HG03378 (cell line): ENCODE data around the gene RCL1.
A peak's percentile ranks its signal among the peaks of the same experiment; 100 is the strongest.

Experiments used
- ATAC-seq: cut with Tn5 transposase; IDR thresholded peaks from one replicate; pipeline ENCODE4 v1.9.1; 2021; ENCODE audit warnings: mild to moderate bottlenecking, moderate library complexity; ENCODE audit not compliant: unreplicated experiment

The RCL1 gene

DNA sequence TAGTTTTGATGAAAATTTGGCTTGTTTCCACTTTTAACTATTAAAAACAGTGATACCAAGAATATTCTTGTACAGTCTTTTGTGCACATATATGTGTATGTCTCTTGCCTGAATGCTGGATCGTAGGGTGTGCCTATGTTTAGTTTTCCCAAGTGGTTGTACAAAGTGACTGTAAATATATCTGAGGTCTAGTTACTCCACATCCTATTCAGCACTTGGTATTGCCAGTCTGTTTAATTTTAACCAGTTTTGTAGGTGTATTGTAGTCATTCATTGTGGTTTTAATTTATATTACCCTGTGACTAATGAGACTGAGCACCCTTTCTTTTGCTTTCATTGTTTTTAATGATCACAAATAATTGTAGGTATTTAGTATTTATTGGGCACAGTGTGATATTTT is 17.8 kb downstream of the RCL1 start:
- no peak for ATAC-seq

DNA sequence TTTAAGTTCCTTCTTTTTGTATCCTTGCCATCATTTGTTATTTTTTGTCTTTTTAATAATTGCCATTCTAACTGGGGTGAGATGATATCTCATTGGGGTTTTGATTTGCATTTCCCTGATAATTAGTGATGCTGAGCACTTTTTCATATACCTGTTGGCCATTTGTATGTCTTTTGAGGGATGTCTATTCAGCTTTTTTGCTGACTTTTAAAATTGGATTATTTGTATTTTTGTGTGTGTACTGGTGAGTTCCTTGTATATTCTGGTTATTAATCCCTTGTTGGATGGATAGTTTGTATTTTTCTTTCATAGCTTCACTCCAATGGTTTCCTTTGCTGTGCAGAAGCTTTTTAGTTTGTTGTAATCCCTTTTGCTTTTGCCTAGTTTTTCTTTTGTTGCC is 19.1 kb downstream of the RCL1 start:
- no peak for ATAC-seq

- ATAC-seq = no peak
Measured at GRCh38 chr9:4812858-4813257, 20.1 kb downstream of the RCL1 start.

- ATAC-seq = peak; percentile 61
Measured at GRCh38 chr9:4814913-4815312, 22.2 kb downstream of the RCL1 start.

- no peak for ATAC-seq
Measured at GRCh38 chr9:4815381-4815956, 22.7 kb downstream of the RCL1 start.

GRCh38 chr9:4820168-4820567 is 27.4 kb downstream of the RCL1 start:
- ATAC-seq = no peak

- ATAC-seq = no peak
Measured at GRCh38 chr9:4821133-4821532, 28.4 kb downstream of the RCL1 start.

GRCh38 chr9:4822057-4822456 is 29.3 kb downstream of the RCL1 start:
- ATAC-seq = no peak

GRCh38 chr9:4826417-4827166 is 33.8 kb downstream of the RCL1 start:
- ATAC-seq = no peak

GRCh38 chr9:4827224-4827623 is 34.5 kb downstream of the RCL1 start:
- ATAC-seq = no peak

DNA sequence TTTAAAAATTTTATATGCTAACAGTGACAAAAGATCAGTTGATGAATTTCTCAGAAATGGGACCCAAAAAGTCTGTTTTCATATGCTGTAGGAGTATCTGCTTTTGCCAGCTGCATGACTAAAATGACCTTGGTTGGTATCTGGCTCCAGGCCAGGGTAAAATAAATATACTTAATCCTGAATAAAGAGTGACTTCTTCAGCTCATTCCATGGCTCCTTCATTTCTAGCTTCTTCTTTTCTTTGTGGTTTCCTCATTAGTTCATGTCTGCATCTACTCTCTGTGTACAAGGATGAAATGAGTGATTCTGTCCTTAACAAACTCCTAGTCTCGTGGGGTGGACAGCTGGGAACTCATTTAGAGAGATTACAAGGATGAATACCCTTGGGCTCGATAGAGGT is 36.0 kb downstream of the RCL1 start:
- no peak for ATAC-seq

GRCh38 chr9:4829969-4830368 is 37.2 kb downstream of the RCL1 start:
- ATAC-seq = no peak

DNA sequence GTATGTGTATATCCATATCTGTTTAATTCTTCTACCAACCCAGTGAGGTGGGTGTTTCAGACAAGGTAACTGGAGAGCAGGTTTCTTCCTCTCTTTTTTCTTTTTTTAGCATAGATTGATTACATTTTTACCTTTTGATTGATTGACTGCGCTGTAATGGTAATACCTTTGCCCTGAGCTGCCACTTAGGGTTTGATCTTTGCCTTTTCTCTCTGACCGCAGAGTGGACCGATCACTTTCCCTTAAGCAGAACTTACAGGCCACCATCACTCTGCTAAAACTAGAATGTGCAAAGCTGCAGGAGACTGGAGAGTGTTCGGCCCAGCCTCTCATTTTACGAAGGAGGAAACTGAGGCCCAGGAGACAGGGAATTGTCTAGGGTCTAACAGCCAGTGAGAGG is 38.0 kb downstream of the RCL1 start:
- ATAC-seq = no peak

DNA sequence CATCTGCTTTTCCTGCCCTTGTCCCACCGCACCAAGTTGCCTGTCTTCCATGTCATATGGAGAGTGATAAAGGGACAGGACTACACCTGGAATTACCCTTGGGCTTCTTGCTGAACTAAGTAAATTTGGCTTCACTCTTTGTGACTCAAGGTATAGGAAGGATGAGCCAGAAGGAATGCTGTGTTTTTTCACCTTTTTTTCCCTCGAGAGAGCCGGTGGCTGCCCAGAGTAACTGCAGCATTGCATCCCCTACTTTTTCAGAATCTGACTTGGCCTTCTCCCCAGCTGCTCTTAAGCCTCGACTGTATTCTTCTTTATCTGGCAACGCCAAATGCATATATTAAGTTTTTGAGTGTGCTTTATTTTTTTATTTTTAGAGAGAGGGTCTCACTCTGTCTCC is 38.4 kb downstream of the RCL1 start:
- ATAC-seq = no peak

- no peak for ATAC-seq
Measured at GRCh38 chr9:4831944-4832343, 39.2 kb downstream of the RCL1 start.

DNA sequence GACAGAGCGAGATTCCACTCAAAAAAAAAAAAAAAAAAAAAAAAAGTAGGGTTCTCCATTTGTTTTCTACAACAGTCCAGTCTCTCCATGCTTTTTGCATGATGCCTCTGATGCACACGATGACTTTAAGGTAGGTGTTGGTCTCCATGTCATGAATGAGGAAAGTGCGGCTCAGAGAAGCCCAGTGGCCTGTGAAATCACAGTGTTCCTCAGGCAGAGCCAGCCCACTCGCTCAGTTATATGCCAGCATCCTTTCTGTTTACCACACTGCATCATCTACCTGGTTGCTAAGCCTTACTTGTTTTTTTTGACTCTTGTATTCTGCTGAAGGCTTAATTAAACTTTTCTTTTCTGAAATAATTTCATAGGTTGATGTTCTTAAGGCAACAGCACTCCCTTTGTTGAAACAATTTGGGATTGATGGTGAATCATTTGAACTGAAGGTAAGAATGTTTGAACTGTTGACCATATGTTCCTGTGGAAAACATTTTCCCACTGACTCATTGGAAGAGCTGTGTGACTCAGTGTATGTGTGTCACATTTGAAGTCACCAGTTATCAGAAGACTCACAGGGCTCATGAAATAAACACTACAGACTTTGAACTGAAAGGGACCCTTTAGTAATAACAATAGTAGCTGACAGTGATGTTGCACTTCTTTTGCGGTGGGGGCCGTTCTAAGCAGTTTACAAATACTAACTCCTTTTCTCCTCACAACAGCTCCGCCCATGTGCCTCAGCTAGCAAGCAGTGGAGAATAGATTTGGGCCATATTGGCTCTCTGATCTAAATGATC is 40.2 kb downstream of the RCL1 start:
- ATAC-seq = no peak

DNA sequence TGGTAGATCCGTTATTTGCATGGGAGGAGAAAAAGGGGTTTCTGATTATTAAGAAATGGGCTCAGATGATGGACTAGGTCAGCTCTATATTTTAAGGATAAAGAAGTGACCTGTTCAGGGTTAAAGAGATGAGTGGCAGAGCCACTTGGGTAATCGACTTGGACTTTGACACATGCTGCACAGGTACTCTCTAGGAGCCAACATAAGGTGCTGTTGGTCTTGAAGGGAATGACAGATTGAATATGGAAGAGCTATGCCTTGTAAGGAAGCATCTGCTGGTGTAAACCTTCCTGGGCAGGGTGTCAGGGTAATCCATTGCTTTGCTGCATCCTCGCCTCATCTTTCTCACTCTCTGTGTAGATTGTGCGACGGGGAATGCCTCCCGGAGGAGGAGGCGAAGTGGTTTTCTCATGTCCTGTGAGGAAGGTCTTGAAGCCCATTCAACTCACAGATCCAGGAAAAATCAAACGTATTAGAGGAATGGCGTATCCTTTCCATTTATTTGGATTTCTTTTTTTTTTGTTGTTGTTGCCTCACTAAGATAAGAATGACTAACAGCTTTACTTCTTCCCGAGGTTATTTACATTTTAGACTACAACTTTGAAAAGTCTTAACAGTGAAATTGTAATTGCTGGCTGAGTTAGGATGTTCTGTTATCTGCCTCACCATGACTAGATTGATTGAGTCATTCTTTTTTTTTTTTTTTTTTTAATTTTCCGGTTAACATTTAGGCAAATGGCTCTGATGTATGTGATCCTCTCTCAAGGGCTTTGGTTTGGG is 41.2 kb downstream of the RCL1 start:
- no peak for ATAC-seq

GRCh38 chr9:4836676-4837075 is 43.9 kb downstream of the RCL1 start:
- no peak for ATAC-seq

- no peak for ATAC-seq
Measured at GRCh38 chr9:4837261-4838188, 44.8 kb downstream of the RCL1 start.

GRCh38 chr9:4838189-4838546 is 45.4 kb downstream of the RCL1 start:
- ATAC-seq = no peak
